Caco-2 (cell line): ENCODE measurements around the gene CNKSR3. TPM values are rescaled to one million over a fixed set of nuclear protein-coding genes. Genes with fewer than 3 reads are reported as not detected.

Experiments used
- BruUV-seq: library from RNA; stranded (reverse); fragments of 400-500 nt; replicated peaks from 2 replicates; lab custom pipeline; 2021; lab: Mats Ljungman, UMichigan
- CTCF ChIA-PET: fragments of 300-600 bp; sonication (Branson Sonifier 250); formaldehyde crosslinking; loops from one replicate; lab custom pipeline; 2022; ENCODE audit warnings: antibody characterized with exemption; lab: Charles Lee
- POLR2A ChIA-PET: fragments of 300-600 bp; sonication (Branson Sonifier 250); formaldehyde crosslinking; loops from one replicate; lab custom pipeline; 2022; ENCODE audit warnings: antibody characterized with exemption; lab: Charles Lee
- DNase-seq, 2 experiments: peaks; one replicate each; pipeline versions ENCODE4 v3.0.0 to v3.0.0-alpha.2; 2020 to 2022
- H3K27me3 ChIP-seq: replicated peaks from 2 replicates; pipeline ENCODE4 v1.6.0; 2011; ENCODE audit warnings: low read length; ENCODE audit not compliant: control insufficient read depth, insufficient read depth
- H3K36me3 ChIP-seq: 2 replicates; pipeline ENCODE4 v1.5.1; 2011; ENCODE audit warnings: low read length; ENCODE audit not compliant: control insufficient read depth, insufficient read depth
- H3K4me1 ChIP-seq: fragments of 250-450 bp; sonication (Bioruptor Pico); 2 replicates; pipeline ENCODE4 v1.5.1; 2020; ENCODE audit warnings: mild to moderate bottlenecking
- H3K4me3 ChIP-seq: 2 replicates; pipeline ENCODE4 v1.5.1; 2011; ENCODE audit warnings: low read depth, mild to moderate bottlenecking, control low read depth, low read length
- H3K9me3 ChIP-seq: fragments of 250-450 bp; sonication (Bioruptor Pico); 2 replicates; pipeline ENCODE4 v1.5.1; 2020; ENCODE audit warnings: mild to moderate bottlenecking, moderate library complexity
- H3K27ac Mint-ChIP-seq: one replicate; pipeline ENCODE4 v1.8.0; 2022; ENCODE audit warnings: mixed read lengths; ENCODE audit not compliant: unreplicated experiment
- H3K27me3 Mint-ChIP-seq: one replicate; pipeline ENCODE4 v1.8.0; 2022; ENCODE audit warnings: mixed read lengths; ENCODE audit not compliant: insufficient read depth, unreplicated experiment
- H3K36me3 Mint-ChIP-seq: one replicate; pipeline ENCODE4 v1.8.0; 2022; ENCODE audit warnings: mild to moderate bottlenecking, mixed read lengths; ENCODE audit not compliant: insufficient read depth, unreplicated experiment
- H3K4me1 Mint-ChIP-seq: one replicate; pipeline ENCODE4 v1.8.0; 2022; ENCODE audit warnings: low read depth, mixed read lengths; ENCODE audit not compliant: unreplicated experiment
- H3K4me3 Mint-ChIP-seq: one replicate; pipeline ENCODE4 v1.8.0; 2022; ENCODE audit warnings: mild to moderate bottlenecking, moderate library complexity, mixed read lengths; ENCODE audit not compliant: unreplicated experiment
- H3K9me3 Mint-ChIP-seq: one replicate; pipeline ENCODE4 v1.8.0; 2022; ENCODE audit warnings: mixed read lengths; ENCODE audit not compliant: unreplicated experiment
- intact Hi-C: fragments of 100-400 bp; cut with micrococcal nuclease; formaldehyde crosslinking; loops from one replicate; pipeline ENCODE4 v1.10.0; 2022; ENCODE audit not compliant: unreplicated experiment
- total RNA-seq: library from RNA; stranded (reverse); gene quantifications from 2 replicates; pipeline ENCODE4 v1.2.3, GENCODE V29; 2022
- TF ChIP-seq, protein P1 (sequence below), 2 experiments: fragments of 200-600 bp in 1 of 2; IDR thresholded peaks; 1 replicate in 1 of 2; 2 replicates in 1 of 2; pipeline versions ENCODE4 v1.5.1 to v1.8.0; 2011 to 2022; ENCODE audit warnings: antibody characterized with exemption in 1 of 2, control low read depth in 1 of 2, inconsistent platforms in 1 of 2, low read depth in 1 of 2, low read length in 1 of 2, mild to moderate bottlenecking in 1 of 2, moderate library complexity in 1 of 2; ENCODE audit not compliant: insufficient read depth in 1 of 2, severe bottlenecking in 1 of 2, unreplicated experiment in 1 of 2

Gene CNKSR3
- total RNA-seq, 1 experiment from 2014 or later, result 33.1 TPM

- no peaks in the 10 kb centered on the region for H3K36me3 ChIP-seq
- H3K27me3 ChIP-seq, result no peaks in the 10 kb centered on the region
- Mint-ChIP-seq H3K27ac (peak overlapping the region; percentile 80), H3K9me3 (no peaks in the 10 kb centered on the region), H3K4me1 (peaks cover 29% of the 10 kb centered on the region), H3K4me3 (peak overlapping the region; percentile 93), H3K36me3 (peaks cover 6% of the 10 kb centered on the region), H3K27me3 (no peaks in the 10 kb centered on the region)
- BruUV-seq, result no TSS peak
- TF ChIP-seq, protein P1, sequence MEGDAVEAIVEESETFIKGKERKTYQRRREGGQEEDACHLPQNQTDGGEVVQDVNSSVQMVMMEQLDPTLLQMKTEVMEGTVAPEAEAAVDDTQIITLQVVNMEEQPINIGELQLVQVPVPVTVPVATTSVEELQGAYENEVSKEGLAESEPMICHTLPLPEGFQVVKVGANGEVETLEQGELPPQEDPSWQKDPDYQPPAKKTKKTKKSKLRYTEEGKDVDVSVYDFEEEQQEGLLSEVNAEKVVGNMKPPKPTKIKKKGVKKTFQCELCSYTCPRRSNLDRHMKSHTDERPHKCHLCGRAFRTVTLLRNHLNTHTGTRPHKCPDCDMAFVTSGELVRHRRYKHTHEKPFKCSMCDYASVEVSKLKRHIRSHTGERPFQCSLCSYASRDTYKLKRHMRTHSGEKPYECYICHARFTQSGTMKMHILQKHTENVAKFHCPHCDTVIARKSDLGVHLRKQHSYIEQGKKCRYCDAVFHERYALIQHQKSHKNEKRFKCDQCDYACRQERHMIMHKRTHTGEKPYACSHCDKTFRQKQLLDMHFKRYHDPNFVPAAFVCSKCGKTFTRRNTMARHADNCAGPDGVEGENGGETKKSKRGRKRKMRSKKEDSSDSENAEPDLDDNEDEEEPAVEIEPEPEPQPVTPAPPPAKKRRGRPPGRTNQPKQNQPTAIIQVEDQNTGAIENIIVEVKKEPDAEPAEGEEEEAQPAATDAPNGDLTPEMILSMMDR (IDR thresholded peaks at IDR 0.05; ENCODE audit: insufficient read depth in 1 of 2, low read depth in 1 of 2, low read length in 1 of 2, severe bottlenecking in 1 of 2, unreplicated experiment in 1 of 2), result no peak
- peaks cover 41% of the 10 kb centered on the region for H3K4me1 ChIP-seq
- no peak for DNase-seq
- H3K9me3 ChIP-seq, result no peaks in the 10 kb centered on the region
- peak overlapping the region; percentile 96 for H3K4me3 ChIP-seq
- POLR2A ChIA-PET, result interaction anchor here (0.6 to 1.0 kb wide), 2 partner anchors 27 to 43 kb away, joined by 3 to 4 read pairs; no protein-coding TSS in a partner anchor
- CTCF ChIA-PET, result interaction anchor here (1.0 kb wide), 1 partner anchor 27 kb away, joined by 4 read pairs; no protein-coding TSS in a partner anchor
- intact Hi-C loops, result loop anchor here (2.0 to 5.0 kb wide), 4 partner anchors 71 to 223 kb away; no protein-coding TSS in a partner anchor
These were observed 1.3 kb upstream of the CNKSR3 start for GRCh38 chr6:154511791-154512190.

- CTCF ChIA-PET, result interaction anchor here (1.4 kb wide), 1 partner anchor 9 kb away, joined by 4 read pairs; no protein-coding TSS in a partner anchor
These were observed 903 bp downstream of the CNKSR3 start for GRCh38 chr6:154509421-154510143.

More at GRCh38 chr6:154509421-154510143, 903 bp downstream of the CNKSR3 start:
- Mint-ChIP-seq H3K4me3 (peak overlapping the region; percentile 93), H3K4me1 (peaks cover 37% of the 10 kb centered on the region), H3K27ac (peak overlapping the region; percentile 65), H3K9me3 (no peaks in the 10 kb centered on the region), H3K36me3 (peaks cover 17% of the 10 kb centered on the region), H3K27me3 (no peaks in the 10 kb centered on the region)
- Histone ChIP-seq H3K36me3 (no peaks in the 10 kb centered on the region; the same call in 1 of the 2 replicates), H3K27me3 (no peaks in the 10 kb centered on the region), H3K4me3 (peak overlapping the region; percentile 96), H3K9me3 (no peaks in the 10 kb centered on the region), H3K4me1 (peaks cover 42% of the 10 kb centered on the region)
- intact Hi-C loops, result loop anchor here (1.0 to 5.0 kb wide), 8 partner anchors 11 to 355 kb away; no protein-coding TSS in a partner anchor
- DNase-seq, result peak; percentile 45 to 55
- TF ChIP-seq, protein P1 (IDR thresholded peaks at IDR 0.05; ENCODE audit: insufficient read depth in 1 of 2, low read depth in 1 of 2, low read length in 1 of 2, severe bottlenecking in 1 of 2, unreplicated experiment in 1 of 2), result no peak
- POLR2A ChIA-PET, result interaction anchor here (0.6 to 1.4 kb wide), 4 partner anchors 11 to 70 kb away, joined by 3 to 4 read pairs (median 3); no protein-coding TSS in a partner anchor
- no TSS peak for BruUV-seq
